GM18519 (cell line): ENCODE data around the gene ADGRG7.
"Not testable (repeated sequence)": the region's sequence is repeated elsewhere in the genome, so short reads cannot be mapped to it uniquely, and the experiment has no call there.

Experiments
- ATAC-seq: cut with Tn5 transposase; IDR thresholded peaks from one replicate; pipeline ENCODE4 v1.9.1; 2021; ENCODE audit warnings: mild to moderate bottlenecking, moderate library complexity; ENCODE audit not compliant: unreplicated experiment, low FRiP score

The ADGRG7 gene

DNA sequence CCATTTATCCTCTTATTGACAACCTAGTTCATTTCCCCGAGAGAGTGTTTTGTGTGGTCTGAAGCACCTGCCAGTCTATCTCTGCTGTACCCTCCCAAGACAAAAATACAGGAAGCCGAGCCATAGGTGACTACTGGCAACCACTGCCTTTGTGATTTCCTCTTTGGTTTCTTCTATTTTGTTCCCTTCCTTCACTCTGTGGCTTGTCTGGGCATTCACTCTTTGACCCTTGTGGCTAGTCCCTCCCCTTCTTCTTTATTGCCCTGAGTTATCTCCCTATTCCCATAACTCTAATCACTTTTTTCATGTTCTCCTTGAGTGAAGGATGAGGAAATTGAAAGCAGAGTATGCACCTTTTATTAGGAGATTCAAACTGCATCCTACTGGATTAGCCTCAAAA, at the start of gene ADGRG7:
Gene ADGRG7, plus strand, starts transcription at position 297 of the 400 bp plus-strand sequence. CDS start 256 bp downstream, outside the sequence.
- no peak for ATAC-seq

DNA sequence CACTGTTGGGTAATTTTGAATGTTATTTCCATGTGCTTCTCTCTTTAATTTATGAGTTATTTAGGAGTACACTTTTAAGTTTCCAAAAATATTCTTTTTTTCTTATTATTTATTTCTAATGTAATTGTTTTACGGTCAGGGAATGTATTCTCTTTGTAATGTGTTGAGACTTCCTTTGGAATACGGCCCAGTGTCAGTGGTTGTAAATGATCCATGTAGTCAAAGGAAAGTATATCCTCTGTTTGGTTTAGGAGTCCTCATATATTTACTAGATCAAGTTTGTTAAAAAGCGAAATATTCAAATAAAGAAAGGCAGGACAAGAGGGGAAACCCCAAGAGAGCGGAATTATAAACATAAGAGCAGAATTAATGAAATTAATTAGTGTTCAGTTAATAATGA, 49.0 kb upstream of the ADGRG7 start:
- no peak for ATAC-seq

DNA sequence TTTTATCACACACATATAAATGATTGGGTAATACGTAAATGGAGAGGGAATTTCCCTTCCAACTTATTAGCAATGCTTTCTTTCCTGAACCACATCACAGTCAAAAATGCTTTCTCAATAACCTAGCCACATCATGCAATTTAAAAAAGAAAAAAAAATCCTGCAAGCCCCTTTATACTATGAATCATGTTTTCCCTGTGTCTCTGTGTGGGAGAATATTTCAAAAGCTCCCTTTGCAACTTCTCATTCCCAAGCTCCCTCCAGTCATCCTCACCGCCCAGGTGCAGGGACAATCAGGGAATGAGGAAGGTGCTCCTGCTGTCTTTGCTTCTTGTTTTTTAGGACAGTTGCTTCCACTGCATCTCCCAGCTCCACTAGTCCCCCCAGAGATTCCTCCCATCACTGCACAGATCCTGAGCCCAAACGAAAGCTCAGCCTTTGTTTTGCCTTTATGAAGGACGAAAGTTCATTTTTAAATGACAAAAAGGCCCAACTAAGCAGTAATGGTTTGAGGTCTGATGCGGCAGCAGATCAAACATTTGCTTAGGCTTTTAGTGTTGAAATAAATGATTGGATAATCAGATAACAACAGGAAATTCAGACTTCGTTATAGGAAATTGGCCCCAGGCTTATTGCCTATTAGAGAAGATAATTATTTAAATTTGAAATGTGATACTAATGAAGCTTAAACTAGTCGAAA, 47.8 kb upstream of the ADGRG7 start:
- no peak for ATAC-seq

- no peak for ATAC-seq
Measured at GRCh38 chr3:100562224-100562857, 47.1 kb upstream of the ADGRG7 start.

- no peak for ATAC-seq
Measured at GRCh38 chr3:100563228-100563627, 46.2 kb upstream of the ADGRG7 start.

DNA sequence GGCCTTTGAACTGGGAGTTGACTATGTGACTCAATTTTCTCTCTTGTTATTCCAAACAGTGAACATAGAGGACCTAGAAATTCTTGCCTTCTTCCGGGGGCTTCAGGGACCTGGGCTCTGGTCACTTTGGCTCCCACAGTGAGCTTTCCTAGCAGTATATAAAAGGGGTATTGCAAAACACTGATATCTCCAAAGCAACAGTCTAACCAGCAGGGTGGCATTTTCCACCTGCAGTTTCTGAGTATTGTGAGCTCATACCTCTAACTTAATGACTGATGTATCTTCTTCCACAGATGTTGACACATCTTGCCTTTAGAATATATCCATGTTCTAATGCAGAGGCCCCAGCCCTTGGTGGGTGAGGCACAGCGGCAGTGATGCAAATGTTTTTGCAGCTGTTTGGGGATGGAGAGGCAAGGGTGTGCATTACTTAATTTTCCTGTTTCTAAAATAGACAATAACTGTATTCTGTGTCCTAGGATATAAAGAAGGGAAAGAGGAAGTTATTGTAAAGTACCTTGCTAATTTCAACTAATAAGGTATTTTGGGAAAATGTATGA, 45.7 kb upstream of the ADGRG7 start:
- no peak for ATAC-seq

DNA sequence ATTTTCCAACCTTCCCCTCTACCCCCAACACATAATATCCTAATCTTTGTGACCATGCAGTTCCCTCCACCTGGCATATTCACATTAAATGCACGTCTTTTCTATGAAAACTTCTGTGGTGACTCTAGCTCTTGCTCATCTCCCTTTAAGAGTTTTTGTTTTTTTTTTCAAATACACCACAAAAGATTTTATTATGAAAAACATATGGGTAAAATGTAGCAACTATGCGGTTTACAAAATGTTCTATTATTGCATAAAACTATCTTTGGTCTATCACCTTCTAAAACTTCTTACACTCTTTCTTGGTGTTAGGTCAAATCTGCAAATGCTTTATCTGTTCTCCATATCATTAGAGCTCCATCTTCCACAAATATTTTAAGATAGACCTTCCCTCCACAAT, 38.6 kb upstream of the ADGRG7 start:
- ATAC-seq = no peak

DNA sequence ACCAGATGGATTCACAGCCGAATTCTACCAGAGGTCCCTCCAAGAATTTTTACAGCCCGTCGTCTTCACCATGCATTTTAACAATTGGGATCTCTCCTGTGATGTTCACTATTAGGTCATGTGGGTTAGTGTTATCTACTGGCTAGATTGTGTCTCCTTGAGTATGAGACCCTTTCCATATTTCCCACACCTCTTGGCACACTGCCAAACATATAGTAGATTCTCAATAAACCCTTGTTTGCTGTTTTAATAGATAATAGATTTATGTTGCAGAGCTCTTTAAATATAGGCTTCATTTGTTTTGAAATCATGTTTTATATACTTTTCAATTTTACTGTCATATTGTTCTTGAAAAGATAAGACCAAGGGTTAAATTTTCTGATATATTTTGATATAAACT, 34.9 kb upstream of the ADGRG7 start:
- no peak for ATAC-seq

DNA sequence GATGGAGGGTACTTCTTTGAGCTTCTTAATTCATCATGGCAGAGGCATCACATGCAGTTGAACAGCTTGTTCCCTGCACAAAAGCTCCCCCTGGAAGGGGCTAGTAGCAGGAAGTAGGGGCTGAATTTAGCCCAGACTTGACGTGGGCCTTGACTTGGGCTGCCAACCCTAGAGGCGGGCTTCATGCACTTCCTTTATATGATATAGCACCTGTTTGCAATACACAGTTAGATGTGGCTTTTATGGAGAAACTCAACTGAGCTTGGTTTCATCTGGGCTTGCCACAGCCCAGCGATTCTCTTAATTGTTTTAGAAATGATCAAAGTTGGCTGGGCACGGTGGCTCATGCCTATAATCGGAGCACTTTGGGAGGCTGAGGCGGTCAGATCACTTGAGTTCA, 33.7 kb upstream of the ADGRG7 start:
- ATAC-seq = no peak

DNA sequence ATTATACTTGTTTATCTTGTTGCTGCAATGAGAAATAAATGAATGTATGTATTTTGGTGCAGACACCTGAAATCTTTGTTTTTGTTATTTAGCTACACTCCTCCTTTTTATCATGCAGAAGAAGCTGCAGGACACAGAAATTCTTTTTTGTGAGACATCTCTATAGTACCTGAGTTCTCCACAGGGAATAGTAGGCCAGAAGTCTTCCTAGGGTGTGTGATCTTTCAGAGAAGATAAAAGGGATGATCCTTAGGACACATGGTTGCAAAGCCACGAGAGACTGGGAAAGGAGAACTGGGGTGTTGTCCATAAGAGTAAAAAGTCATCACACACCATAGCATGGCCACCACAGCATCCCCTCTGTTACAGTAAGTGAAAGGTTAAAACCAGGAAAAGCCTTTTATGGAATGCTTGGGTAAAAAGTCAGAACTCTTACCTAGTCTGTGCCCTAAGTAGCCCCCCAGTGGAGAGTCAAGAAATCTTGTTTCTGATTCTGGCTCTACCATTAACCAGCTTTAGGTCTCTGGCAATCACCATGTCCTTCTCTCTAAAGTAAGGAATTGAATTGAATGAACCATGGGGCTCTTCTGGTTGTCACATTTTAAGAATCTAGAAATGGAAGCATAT, 31.9 kb upstream of the ADGRG7 start:
- no peak for ATAC-seq

GRCh38 chr3:100578646-100579045, 30.8 kb upstream of the ADGRG7 start:
- ATAC-seq = no peak

- no peak for ATAC-seq
Measured at GRCh38 chr3:100580147-100580546, 29.3 kb upstream of the ADGRG7 start.

- ATAC-seq = no peak
Measured at GRCh38 chr3:100581650-100582049, 27.8 kb upstream of the ADGRG7 start.

GRCh38 chr3:100582157-100582556, 27.2 kb upstream of the ADGRG7 start:
- not testable (repeated sequence) for ATAC-seq

DNA sequence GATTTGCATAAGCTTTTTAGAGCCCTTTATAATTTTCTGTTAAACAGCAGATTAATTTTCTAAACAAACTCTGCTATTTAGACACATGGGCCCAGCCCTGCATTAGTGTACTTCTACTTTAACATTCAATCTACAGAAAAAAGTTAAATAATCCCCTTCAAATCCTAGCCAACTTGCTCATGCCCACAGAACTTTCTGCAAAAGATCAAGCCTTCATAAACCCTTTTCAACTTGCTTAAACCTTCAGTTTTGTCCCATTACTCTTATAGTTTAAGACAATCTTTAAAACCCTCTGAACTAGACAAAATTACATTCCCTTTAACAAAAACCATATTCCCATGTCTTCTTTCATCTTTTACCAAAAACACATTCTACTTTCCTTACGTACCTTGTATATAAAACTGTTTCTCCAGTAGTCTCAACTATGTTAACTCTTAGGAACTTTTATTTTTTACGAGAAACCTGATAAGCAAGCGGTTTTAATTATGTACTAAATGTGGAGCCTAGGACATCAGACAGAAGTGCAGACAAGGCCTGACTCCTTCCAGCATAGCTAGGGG, 25.2 kb upstream of the ADGRG7 start:
- no peak for ATAC-seq

- ATAC-seq = no peak
Measured at GRCh38 chr3:100586832-100587231, 22.6 kb upstream of the ADGRG7 start.

DNA sequence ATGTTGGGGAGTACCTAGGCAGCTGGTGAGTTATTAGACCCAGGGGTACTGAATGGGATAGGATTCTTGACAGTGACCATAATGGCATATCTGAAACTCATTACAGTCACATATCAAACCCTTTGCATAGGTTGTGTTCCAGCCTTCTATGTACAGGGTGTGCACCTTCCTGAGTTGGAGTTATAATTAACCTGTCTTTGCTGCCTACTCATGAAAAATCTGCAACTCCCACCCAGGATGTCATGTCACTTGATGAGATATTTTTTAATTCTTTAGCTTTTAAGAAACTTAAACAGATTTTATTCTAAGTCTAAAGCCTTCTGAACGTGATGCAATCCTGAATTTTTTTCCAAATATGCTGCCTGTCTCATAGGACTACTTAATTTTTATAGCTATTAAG, 21.1 kb upstream of the ADGRG7 start:
- no peak for ATAC-seq

GRCh38 chr3:100590114-100590839, 19.1 kb upstream of the ADGRG7 start:
- ATAC-seq = peak; percentile 84

DNA sequence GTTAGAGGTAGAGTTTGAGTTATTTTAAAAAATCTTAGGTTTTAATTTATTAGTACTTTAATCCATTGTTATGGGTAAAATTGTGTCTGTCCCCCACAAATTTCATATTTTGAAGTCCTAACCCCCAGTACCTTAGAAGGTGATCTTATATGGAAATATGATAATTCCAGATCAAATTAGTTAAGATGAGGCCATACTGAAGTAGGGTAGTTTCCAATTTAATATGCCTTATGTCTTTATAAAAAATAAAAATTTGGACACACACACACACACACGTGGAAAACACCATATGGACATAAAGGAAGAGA, 18.6 kb upstream of the ADGRG7 start:
- no peak for ATAC-seq

DNA sequence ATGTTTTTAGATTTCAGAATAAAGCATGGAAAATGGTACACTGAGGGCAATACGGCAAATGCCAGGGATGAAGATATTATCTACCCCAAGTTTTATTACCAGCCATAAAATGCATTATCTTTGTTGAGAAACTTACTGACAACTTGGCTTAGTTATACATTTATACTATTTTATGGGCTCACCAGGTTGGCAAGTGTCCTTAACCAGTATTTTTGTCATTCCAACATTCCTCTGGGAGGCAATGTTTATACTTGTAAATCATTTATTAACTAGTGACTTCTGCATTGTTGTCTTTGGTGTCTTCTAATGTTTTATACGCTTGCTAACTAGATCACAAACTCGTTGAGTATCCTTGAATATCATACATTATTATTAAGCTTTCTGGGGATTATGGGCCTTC, 18.0 kb upstream of the ADGRG7 start:
- ATAC-seq = no peak
